ENCODE measurements around the gene MRPL52. TPM values are rescaled to one million over a fixed set of nuclear protein-coding genes. Genes with fewer than 3 reads are reported as not detected.
A peak's percentile ranks its signal among the peaks of the same experiment; 100 is the strongest.

Gene MRPL52
- total and polyA plus RNA-seq, 2 of the 13 experiments (the other 11 are each of a cell fraction or from before 2014, with no cell fraction given), result 118 to 329 TPM

- TF ChIP-seq CHD4 (IDR thresholded peaks at IDR 0.05; ENCODE audit: borderline replicate concordance, low read length) (no peak), XBP1 (CRISPR knock-in tag; IDR thresholded peaks at IDR 0.05) (no peak), MAF1 (CRISPR knock-in tag; IDR thresholded peaks at IDR 0.05; ENCODE audit: borderline replicate concordance) (no peak), ZNF124 (CRISPR knock-in tag; IDR thresholded peaks at IDR 0.05) (peak; percentile 59; the same call in 1 of the 2 replicates), ZNF709 (CRISPR knock-in tag; IDR thresholded peaks at IDR 0.05) (peak; percentile 84; the same call in 1 of the 2 replicates), MLLT10 (CRISPR knock-in tag; IDR thresholded peaks at IDR 0.05) (no peak), ZBTB44 (CRISPR knock-in tag; IDR thresholded peaks at IDR 0.05) (peak; percentile 83; the same call in 1 of the 2 replicates), TEAD3 (CRISPR knock-in tag; optimal IDR thresholded peaks at IDR 0.05; ENCODE audit: borderline replicate concordance) (peak; percentile 22)
- TF ChIP-seq, protein P1, sequence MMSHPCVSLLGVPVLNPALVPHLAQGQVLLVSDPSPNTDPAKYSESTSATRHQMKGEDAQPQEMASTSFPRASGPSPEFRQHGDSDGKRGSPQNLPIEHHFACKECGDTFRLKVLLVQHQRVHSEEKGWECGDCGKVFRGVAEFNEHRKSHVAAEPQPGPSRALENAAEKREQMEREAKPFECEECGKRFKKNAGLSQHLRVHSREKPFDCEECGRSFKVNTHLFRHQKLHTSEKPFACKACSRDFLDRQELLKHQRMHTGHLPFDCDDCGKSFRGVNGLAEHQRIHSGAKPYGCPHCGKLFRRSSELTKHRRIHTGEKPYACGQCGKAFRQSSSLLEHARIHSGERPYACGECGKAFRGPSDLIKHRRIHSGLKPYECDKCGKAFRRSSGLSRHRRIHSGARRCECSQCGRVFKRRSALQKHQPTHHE (CRISPR knock-in tag; IDR thresholded peaks at IDR 0.05; ENCODE audit: borderline replicate concordance), result no peak
- TF ChIP-seq, protein P2, sequence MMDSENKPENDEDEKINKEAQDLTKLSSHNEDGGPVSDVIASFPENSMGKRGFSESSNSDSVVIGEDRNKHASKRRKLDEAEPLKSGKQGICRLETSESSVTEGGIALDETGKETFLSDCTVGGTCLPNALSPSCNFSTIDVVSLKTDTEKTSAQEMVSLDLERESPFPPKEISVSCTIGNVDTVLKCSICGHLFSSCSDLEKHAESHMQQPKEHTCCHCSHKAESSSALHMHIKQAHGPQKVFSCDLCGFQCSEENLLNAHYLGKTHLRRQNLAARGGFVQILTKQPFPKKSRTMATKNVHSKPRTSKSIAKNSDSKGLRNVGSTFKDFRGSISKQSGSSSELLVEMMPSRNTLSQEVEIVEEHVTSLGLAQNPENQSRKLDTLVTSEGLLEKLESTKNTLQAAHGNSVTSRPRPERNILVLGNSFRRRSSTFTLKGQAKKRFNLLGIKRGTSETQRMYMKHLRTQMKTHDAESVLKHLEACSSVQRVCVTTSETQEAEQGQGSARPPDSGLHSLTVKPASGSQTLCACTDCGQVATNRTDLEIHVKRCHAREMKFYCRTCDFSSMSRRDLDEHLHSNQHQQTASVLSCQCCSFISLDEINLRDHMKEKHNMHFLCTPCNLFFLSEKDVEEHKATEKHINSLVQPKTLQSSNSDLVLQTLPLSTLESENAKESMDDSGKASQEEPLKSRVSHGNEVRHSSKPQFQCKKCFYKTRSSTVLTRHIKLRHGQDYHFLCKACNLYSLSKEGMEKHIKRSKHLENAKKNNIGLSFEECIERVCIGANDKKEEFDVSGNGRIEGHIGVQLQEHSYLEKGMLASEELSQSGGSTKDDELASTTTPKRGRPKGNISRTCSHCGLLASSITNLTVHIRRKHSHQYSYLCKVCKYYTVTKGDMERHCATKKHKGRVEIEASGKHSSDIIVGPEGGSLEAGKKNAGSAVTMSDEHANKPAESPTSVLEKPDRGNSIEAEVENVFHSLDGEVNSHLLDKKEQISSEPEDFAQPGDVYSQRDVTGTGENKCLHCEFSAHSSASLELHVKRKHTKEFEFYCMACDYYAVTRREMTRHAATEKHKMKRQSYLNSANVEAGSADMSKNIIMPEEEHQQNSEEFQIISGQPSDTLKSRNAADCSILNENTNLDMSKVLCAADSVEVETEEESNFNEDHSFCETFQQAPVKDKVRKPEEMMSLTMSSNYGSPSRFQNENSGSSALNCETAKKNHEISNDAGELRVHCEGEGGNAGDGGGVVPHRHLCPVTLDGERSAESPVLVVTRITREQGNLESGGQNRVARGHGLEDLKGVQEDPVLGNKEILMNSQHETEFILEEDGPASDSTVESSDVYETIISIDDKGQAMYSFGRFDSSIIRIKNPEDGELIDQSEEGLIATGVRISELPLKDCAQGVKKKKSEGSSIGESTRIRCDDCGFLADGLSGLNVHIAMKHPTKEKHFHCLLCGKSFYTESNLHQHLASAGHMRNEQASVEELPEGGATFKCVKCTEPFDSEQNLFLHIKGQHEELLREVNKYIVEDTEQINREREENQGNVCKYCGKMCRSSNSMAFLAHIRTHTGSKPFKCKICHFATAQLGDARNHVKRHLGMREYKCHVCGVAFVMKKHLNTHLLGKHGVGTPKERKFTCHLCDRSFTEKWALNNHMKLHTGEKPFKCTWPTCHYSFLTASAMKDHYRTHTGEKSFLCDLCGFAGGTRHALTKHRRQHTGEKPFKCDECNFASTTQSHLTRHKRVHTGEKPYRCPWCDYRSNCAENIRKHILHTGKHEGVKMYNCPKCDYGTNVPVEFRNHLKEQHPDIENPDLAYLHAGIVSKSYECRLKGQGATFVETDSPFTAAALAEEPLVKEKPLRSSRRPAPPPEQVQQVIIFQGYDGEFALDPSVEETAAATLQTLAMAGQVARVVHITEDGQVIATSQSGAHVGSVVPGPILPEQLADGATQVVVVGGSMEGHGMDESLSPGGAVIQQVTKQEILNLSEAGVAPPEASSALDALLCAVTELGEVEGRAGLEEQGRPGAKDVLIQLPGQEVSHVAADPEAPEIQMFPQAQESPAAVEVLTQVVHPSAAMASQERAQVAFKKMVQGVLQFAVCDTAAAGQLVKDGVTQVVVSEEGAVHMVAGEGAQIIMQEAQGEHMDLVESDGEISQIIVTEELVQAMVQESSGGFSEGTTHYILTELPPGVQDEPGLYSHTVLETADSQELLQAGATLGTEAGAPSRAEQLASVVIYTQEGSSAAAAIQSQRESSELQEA (CRISPR knock-in tag; IDR thresholded peaks at IDR 0.05; ENCODE audit: not compliant biosample characterization), result peak; percentile 97
- TF ChIP-seq, protein P3, sequence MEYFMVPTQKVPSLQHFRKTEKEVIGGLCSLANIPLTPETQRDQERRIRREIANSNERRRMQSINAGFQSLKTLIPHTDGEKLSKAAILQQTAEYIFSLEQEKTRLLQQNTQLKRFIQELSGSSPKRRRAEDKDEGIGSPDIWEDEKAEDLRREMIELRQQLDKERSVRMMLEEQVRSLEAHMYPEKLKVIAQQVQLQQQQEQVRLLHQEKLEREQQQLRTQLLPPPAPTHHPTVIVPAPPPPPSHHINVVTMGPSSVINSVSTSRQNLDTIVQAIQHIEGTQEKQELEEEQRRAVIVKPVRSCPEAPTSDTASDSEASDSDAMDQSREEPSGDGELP (IDR thresholded peaks at IDR 0.05; ENCODE audit: borderline replicate concordance, low read depth), result no peak
Observed at GRCh38 chr14:22837114-22837749, 7.5 kb downstream of the MRPL52 start (continued).

Measured in HepG2 (cell line).